ENCODE data around the gene DGKI.

DNA sequence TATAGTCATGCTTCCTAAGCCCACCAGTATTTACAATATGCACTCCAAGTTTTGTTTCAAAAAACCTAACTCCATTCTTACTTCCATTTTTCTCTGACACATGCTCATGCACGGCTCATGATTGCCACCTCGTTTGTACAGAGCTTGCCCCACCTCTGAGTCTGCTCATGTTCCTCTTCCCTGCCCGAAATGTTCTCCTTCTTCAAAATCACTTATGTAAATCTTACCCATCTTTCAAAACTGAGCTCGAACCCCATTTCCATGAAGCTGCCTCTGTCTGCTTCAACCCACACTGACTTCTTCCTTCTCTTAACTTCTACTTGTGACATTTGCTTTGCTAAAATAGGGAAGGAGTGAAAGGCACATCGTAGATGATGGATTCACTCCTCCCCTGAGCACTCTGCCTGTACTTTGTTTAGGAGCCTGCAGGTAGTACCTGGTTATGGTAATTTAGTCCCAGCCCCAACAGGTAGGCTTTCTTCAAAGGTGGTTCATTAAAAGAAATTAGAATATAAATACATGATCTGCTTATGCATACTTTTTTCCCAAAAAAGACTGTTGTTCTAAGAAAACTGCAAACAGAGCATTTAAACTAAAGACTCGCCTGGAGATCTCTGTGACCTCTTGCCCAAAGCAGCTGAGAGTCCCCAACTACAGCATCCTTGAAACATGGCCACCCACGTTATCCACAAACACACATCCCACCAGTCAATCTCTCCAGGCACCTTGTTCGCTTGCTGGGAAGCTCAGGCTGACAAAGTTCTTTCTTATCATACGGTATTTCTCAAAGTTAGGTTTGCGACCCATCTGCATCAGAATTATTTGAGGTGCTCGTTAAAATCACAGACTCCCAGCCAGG lies 172.0 kb downstream of the DGKI start:
- TF ChIP-seq POLR2AphosphoS5 (IDR thresholded peaks at IDR 0.05) (no peak), POLR2A (IDR thresholded peaks at IDR 0.05) (no peak)
- TF ChIP-seq, protein P1, sequence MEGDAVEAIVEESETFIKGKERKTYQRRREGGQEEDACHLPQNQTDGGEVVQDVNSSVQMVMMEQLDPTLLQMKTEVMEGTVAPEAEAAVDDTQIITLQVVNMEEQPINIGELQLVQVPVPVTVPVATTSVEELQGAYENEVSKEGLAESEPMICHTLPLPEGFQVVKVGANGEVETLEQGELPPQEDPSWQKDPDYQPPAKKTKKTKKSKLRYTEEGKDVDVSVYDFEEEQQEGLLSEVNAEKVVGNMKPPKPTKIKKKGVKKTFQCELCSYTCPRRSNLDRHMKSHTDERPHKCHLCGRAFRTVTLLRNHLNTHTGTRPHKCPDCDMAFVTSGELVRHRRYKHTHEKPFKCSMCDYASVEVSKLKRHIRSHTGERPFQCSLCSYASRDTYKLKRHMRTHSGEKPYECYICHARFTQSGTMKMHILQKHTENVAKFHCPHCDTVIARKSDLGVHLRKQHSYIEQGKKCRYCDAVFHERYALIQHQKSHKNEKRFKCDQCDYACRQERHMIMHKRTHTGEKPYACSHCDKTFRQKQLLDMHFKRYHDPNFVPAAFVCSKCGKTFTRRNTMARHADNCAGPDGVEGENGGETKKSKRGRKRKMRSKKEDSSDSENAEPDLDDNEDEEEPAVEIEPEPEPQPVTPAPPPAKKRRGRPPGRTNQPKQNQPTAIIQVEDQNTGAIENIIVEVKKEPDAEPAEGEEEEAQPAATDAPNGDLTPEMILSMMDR (IDR thresholded peaks at IDR 0.05), result no peak
